SHP77 (cell line): Measurements from ENCODE around the gene CIC.
"Not testable (repeated sequence)": the region's sequence is repeated elsewhere in the genome, so short reads cannot be mapped to it uniquely, and the experiment has no call there.

Experiments used
- DNase-seq, 2 experiments: peaks; one replicate each; lab custom pipeline; 2025; lab: John Stamatoyannopoulos, UW

Gene CIC

DNA sequence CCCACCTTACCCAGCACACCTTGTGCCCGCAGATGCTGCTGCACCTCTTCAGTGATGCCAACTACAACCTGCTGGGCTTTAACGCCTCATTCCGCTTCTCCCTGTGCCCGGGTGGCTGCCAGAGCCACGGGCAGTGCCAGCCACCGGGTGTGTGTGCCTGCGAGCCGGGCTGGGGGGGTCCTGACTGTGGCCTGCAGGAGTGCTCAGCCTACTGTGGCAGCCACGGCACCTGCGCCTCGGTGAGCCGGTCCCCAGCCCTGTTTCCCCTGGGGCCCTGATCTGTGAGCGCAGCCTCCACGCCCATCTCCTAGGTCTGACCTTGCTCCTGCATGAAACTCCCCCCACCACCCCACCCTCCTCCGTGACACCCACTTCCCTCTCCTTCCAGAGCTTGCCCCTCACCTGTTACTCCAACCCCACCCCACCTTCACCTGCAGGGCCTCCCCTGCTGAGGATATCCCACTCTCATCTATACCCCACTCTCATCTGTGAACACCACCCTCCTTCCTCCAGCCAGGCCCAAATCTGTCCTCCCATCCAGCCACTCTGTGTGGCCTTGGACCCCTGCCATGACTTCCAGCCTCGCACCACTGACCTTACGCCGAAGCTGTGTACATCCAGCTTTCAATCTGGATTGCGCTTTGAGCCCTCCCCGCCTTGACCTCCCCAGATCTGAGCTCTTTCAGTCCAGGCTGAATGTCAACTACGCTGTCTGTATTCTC is 65.1 kb downstream of the CIC start:
- no peak for DNase-seq

DNA sequence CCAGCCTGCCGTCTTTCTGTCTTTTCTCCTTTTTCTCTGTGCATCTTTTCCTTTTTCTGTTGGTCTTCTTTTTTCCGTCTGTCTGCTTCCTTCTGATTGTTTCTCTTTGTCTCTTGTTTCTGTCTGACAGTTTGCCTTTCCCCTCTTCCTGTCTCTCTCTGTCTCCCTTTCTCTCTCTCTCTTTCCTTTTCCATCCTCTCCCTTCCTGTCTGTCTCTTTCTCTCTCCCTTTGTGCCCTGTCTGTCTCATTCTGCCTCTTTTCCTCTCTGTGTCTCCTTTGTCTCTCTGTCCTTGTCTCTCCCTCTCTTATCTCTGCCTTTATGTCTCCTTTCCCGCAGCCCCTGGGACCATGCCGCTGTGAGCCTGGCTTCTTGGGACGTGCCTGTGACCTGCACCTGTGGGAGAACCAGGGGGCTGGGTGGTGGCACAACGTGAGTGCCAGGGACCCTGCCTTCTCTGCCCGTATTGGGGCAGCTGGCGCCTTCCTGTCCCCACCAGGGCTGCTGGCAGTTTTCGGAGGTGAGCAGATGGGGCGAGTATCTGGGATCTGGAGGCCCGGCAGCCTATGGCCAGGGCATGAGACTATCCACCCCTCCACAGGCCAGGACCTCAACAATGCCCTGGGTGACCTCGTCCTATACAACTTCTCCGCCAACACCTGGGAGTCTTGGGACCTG is 65.8 kb downstream of the CIC start:
- DNase-seq = no peak

DNA sequence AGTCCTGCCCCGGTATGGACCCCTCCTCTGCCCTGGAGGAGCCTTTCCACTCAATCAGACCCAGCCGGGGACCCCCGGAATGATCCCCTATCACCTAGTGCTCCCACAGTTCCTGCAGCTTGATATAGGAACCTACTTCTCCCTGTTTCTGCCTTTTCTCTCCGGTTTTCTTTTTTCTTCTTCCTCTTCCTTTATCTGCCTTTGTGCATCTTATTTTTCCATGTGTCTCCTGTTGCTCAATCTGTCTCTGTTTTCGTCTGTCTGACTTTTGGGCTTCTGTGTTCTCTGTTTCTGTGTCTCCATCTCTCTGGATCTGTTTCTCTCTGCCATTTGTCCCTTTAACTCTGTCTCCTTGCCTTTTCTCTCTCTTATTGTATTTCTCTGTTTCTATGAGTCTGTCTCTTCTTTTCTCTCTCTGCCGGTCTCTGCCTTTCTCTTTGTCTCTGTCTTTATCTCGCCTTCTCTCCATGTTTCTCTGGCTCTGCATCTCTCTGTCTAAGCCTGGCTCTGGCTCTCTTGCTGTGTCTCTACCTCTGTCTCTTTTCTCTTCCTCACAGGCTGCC is 66.4 kb downstream of the CIC start:
- no peak for DNase-seq

DNA sequence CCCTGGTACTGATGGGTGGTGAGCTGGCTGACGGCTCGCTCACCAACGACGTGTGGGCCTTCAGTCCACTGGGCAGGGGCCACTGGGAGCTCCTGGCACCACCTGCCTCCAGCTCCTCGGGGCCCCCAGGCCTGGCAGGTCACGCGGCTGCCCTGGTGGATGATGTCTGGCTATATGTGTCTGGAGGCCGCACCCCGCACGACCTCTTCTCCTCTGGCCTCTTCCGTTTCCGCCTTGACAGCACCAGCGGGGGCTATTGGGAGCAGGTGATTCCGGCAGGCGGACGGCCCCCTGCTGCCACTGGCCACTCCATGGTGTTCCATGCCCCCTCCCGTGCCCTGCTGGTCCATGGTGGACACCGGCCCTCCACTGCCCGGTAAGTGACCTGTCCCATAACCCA is 66.9 kb downstream of the CIC start:
- no peak for DNase-seq

DNA sequence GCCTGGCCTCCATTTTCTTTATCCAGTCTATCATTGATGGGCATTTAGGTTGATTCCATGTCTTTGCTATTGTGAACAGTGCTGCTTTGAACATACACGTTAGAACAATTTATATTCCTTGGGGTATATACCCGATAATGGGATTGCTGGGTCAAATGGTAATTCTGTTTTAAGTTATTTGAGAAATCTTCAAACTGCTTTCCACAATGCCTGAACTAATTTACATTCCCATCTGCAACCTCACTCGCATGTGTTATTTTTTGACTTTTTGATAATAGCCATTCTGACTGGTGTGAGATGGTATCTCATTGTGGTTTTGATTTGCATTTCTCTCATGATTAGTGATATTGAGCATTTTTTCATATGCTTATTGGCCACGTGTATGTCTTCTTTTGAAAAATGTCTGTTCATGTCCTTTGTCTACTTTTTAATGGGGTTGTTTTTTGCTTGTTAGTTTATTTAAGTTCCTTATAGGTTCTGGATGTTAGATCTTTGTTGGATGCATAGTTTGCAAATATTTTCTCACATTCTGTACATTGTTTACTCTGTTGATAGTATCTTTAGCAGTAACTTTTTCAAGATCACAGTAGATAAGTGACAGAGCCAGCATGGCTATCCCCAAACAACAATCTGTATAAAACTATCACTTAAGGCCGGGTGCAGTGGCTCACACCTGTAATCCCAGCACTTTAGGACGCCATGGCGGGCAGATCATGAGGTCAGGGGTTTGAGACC is 70.2 kb downstream of the CIC start:
- DNase-seq = not testable (repeated sequence)

DNA sequence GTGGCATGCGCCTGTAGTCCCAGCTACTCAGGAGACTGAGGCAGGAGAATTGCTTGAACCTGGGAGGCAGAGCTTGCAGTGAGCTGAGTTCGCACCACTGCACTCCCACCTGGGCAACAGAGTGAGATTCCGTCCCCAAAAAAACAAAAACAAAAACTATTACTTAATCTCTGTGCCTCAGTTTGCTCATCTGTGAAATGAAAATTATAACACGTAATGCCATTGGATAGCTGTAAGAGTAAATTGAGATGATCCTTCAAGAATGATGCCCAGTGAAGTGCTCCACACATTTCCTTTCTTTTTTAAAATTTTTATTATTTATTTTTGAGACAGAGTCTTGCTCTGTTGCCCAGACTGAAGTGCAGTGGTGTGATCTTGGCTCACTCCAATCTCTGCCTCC is 70.9 kb downstream of the CIC start:
- DNase-seq = not testable (repeated sequence)

DNA sequence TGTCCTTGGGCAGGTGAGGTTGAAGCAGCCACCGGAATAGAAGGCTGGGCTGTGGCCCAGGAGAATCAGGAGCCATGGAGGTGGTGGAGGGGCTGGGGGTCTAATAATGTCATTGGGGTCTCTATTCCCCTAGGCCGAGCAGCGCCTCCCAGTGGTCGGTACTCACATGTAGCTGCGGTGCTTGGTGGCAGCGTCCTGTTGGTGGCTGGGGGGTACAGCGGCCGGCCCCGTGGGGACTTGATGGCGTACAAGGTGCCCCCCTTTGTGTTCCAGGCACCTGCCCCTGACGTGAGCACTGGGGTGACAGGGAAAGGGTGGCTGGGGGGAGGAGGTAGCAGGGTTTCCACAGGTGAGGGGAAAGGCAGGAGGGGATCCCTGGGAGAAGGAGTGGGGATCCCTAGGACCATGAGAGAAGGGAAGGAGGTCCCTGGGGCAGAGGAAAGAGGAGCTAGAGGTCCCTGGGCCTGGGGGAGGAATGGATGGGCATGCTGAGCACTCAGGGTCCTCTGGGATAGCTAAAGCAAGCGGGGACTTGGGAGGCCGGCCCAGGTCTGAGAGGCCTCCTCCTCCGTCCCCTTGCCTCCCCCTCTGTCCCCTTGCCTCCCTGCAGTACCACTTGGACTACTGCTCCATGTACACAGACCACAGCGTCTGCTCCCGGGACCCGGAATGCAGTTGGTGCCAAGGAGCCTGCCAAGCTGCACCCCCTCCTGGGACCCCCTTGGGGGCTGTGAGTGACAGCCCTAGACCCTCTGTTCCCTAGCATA is 74.5 kb downstream of the CIC start:
- DNase-seq = no peak

DNA sequence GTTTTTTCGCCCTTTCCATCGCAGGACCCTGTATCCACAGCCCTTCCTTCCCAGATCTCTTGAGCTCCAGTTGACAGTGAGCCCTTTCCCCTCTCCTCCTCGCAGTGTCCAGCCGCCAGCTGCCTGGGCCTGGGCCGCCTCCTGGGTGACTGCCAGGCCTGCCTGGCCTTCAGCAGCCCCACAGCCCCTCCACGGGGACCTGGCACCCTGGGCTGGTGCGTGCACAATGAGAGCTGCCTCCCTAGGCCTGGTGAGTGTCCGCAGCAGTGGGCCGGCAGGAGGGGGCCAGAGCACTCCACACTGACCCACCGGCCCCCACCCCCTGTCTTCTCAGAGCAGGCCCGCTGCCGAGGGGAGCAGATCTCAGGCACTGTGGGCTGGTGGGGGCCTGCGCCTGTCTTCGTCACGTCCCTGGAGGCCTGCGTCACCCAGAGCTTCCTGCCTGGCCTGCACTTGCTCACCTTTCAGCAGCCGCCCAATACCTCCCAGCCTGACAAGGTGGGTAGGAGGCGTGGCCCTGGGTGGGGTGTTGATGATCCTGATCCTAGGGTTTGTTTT is 75.4 kb downstream of the CIC start:
- DNase-seq = no peak
